Psoas muscle (tissue), 8 donors: Measurements from ENCODE around the gene PCDHGA12. TPM values are rescaled to one million over a fixed set of nuclear protein-coding genes. Genes with fewer than 3 reads are reported as not detected.
"Not testable (repeated sequence)": the region's sequence is repeated elsewhere in the genome, so short reads cannot be mapped to it uniquely, and the experiment has no call there.

ENCODE experiments used
- ATAC-seq, 4 donors: fragments of 200-7000 bp; cut with Tn5 transposase; one replicate each; pipeline ENCODE4 v1.9.1; 2020; ENCODE audit warnings: moderate library complexity in 3 of 4, mild to moderate bottlenecking in 2 of 4
- DNase-seq, 2 donors: peaks; one replicate each; pipeline ENCODE4 v3.0.0-alpha.2; 2020
- H3K27ac ChIP-seq: fragments of 200-600 bp; one replicate; pipeline ENCODE4 v1.8.0; 2022
- H3K27me3 ChIP-seq, 3 donors: fragments of 200-600 bp in 1 of 3; one replicate each; pipeline versions ENCODE4 v1.6.1 to v1.8.0; 2013 to 2022; ENCODE audit warnings: low read length in 2 of 3, mild to moderate bottlenecking in 2 of 3, moderate library complexity in 1 of 3; ENCODE audit not compliant: insufficient read depth in 3 of 3
- H3K36me3 ChIP-seq, 2 donors: fragments of 200-600 bp in 1 of 2; one replicate each; pipeline versions ENCODE4 v1.6.1 to v1.8.0; 2013 to 2022; ENCODE audit warnings: low read depth in 1 of 2, mild to moderate bottlenecking in 1 of 2, moderate library complexity in 1 of 2; ENCODE audit not compliant: insufficient read depth in 1 of 2
- H3K4me1 ChIP-seq: fragments of 200-600 bp; one replicate; pipeline ENCODE4 v1.8.0; 2022
- H3K4me3 ChIP-seq: fragments of 200-600 bp; one replicate; pipeline ENCODE4 v1.8.0; 2022; ENCODE audit warnings: mild to moderate bottlenecking
- H3K9me3 ChIP-seq: fragments of 200-600 bp; one replicate; pipeline ENCODE4 v1.8.0; 2022
- CTCF ChIP-seq: fragments of 200-600 bp; IDR thresholded peaks from one replicate; pipeline ENCODE4 v1.8.0; 2022; ENCODE audit warnings: antibody characterized with exemption
- WGBS, 3 donors: extraction: QIAGEN DNeasy Blood & Tissue Kit; methylation state at CpG; one replicate each; pipeline versions ENCODE4 v1.1.6 to v1.1.7; 2013; 5-methylcytosine and 5-hydroxymethylcytosine counted together
- intact Hi-C, 2 donors: fragments of 100-400 bp; cut with DNase I; formaldehyde crosslinking; loops; one replicate each; pipeline versions ENCODE4 v1.11.0 to v1.14.2; 2022
- polyA plus RNA-seq, 3 donors: library from polyadenylated mRNA; stranded (reverse); fragments of 200-250 nt; gene quantifications; one replicate each; pipeline ENCODE4 v1.2.3, GENCODE V29; 2013
- total RNA-seq, 4 donors: library from RNA; stranded (reverse); fragmentation: NEBNext Ultra II Directional in 2 of 4; extraction: Animal tissue kit (Norgen Biotek cat#: 25700) in 2 of 4; gene quantifications; one replicate each; pipeline versions ENCODE4 v1.2.1 to v1.2.4, GENCODE V29; 2021 to 2023
- donor health status: healthy with polysubstance abuse.
- donor health status: DM: no; HTN: no; CAD: no; lungs with moderate emphysema.
- donor health status: Bipolar disorder and iron deficiency.
- donor health status: healthy.
- donor health status: DM: yes; HTN: yes; CAD: no.
- donor health status: DM: no; HTN: no; CAD: no.
- donor health status: DM: no; HTN: no; CAD: no.
- donor health status: DM: yes; HTN: yes; CAD: no.

PCDHGA12 gene
- total and polyA plus RNA-seq, 7 donors, result 0.38 to 6.9 (median 2.6) TPM

GRCh38 chr5:141393267-141393666, 37.0 kb upstream of the PCDHGA12 start:
- 40 to 51% (median 41%) methylated on average over 21 of the region's 21 CpGs for WGBS, 3 donors
- Histone ChIP-seq H3K27ac (no peak overlapping the region), H3K4me3 (no peak overlapping the region), H3K36me3 (no peaks in the 10 kb centered on the region), H3K4me1 (no peaks in the 10 kb centered on the region), H3K27me3 (peaks cover 0 to 36% (median 15%) of the 10 kb centered on the region in 3 donors), H3K9me3 (no peaks in the 10 kb centered on the region)
- ATAC-seq, result no peak
- no peak for TF ChIP-seq CTCF
- intact Hi-C loops, result no loop called here
- DNase-seq, result no peak

- H3K4me1 ChIP-seq, intact Hi-C loops, H3K36me3 ChIP-seq, H3K9me3 ChIP-seq, DNase-seq, H3K27ac ChIP-seq, ATAC-seq, H3K4me3 ChIP-seq: not testable (repeated sequence)
- WGBS, 3 donors, result 40 to 55% (median 41%) methylated on average over 33 to 42 of the region's 53 CpGs
- peaks cover 0 to 35% (median 14%) of the 10 kb centered on the region in 3 donors for H3K27me3 ChIP-seq
Observed at GRCh38 chr5:141394401-141395187, 35.7 kb upstream of the PCDHGA12 start.

GRCh38 chr5:141397756-141398551, 32.4 kb upstream of the PCDHGA12 start, which contains the start of gene PCDHGB5:
Gene PCDHGB5 (plus strand): TSS chr5:141397947. CDS start chr5:141398128, 181 bp downstream.
- intact Hi-C loops, H3K36me3 ChIP-seq, H3K9me3 ChIP-seq, H3K4me1 ChIP-seq: not testable (repeated sequence)
- peak within 1 kb of the TSS; percentile 51 for H3K27ac ChIP-seq
- 7 to 9% (median 8%) methylated on average over 21 to 25 of the region's 43 CpGs for WGBS, 3 donors
- peak; percentile 90 to 95 (median 93) for ATAC-seq
- H3K27me3 ChIP-seq, result peaks cover 0 to 48% (median 12%) of the 10 kb centered on the region in 3 donors
- peak; percentile 46 to 72 for DNase-seq
- peak within 1 kb of the TSS; percentile 63 for H3K4me3 ChIP-seq
- peak; percentile 71 for TF ChIP-seq CTCF

- H3K4me3 ChIP-seq, result peak overlapping the region; percentile 42
- peaks cover 4% of the 10 kb centered on the region for H3K9me3 ChIP-seq
- ATAC-seq (peak; percentile 55 to 80 (median 66)), DNase-seq (peak in 1 of 2 donors; percentile 52)
- H3K4me1 ChIP-seq, result peaks cover 4% of the 10 kb centered on the region
- peaks cover 0 to 50% (median 16%) of the 10 kb centered on the region in 3 donors for H3K27me3 ChIP-seq
- TF ChIP-seq CTCF, result peak; percentile 10
- intact Hi-C loops, result no loop called here
- H3K27ac ChIP-seq, result no peak overlapping the region
- WGBS, 3 donors, result 17 to 28% (median 24%) methylated on average over 15 of the region's 15 CpGs
- no peaks in the 10 kb centered on the region for H3K36me3 ChIP-seq
Observed at GRCh38 chr5:141398608-141399007, 31.7 kb upstream of the PCDHGA12 start.
